GM12878 (cell line): ENCODE measurements around the gene CMC1. TPM values are rescaled to one million over a fixed set of nuclear protein-coding genes. Genes with fewer than 3 reads are reported as not detected.

ENCODE experiments used
- ATAC-seq: fragments of 200-7000 bp; cut with Tn5 transposase; 3 replicates; pipeline ENCODE4 v1.9.1; 2020; ENCODE audit warnings: mild to moderate bottlenecking, moderate library complexity
- BruUV-seq: library from RNA; stranded (reverse); fragments of 400-500 nt; replicated peaks from 2 replicates; lab custom pipeline; 2021; lab: Mats Ljungman, UMichigan
- CTCF ChIA-PET: fragments of 300-600 bp; sonication (Branson Sonifier 250); formaldehyde crosslinking; extraction: SDS; loops from one replicate; lab custom pipeline; 2021; ENCODE audit warnings: inconsistent platforms; lab: Yijun Ruan, JAX
- POLR2A ChIA-PET: fragments of 350-600 bp; formaldehyde crosslinking; extraction: SDS; loops from one replicate; lab custom pipeline; 2021; ENCODE audit warnings: inconsistent platforms; lab: Charles Lee
- RAD21 ChIA-PET: fragments of 300-600 bp; sonication (Branson Sonifier 250); formaldehyde crosslinking; loops from one replicate; lab custom pipeline; 2023; ENCODE audit warnings: antibody characterized with exemption; ENCODE audit not compliant: unreplicated experiment; lab: Charles Lee
- SMC1A ChIA-PET: fragments of 300-600 bp; sonication (Branson Sonifier 250); formaldehyde crosslinking; loops from one replicate; lab custom pipeline; 2023; ENCODE audit not compliant: unreplicated experiment, uncharacterized antibody; lab: Charles Lee
- DNase-seq: peaks from one replicate; pipeline ENCODE4 v3.0.0-alpha.2; 2011; ENCODE audit warnings: low read depth, low spot score
- FAIRE-seq: peaks from 3 replicates; lab custom pipeline; 2011; peaks lifted over from hg19 to GRCh38; lab: Jason Lieb, UNC
- H2AFZ ChIP-seq: 2 replicates; pipeline ENCODE4 v1.6.0; 2011; ENCODE audit warnings: low read depth, low read length, control low read depth; ENCODE audit not compliant: control insufficient read depth
- H3K27ac ChIP-seq: 2 replicates; pipeline ENCODE4 v1.5.1; 2011; ENCODE audit warnings: control low read depth; ENCODE audit not compliant: control insufficient read depth, insufficient read depth
- H3K27me3 ChIP-seq, 2 experiments: replicated peaks in 1 of 2; 2 replicates each; pipeline versions ENCODE4 v1.6.0 to v1.6.1; 2011; ENCODE audit warnings: low read length in 1 of 2; ENCODE audit not compliant: control insufficient read depth in 2 of 2, insufficient read depth in 2 of 2
- H3K36me3 ChIP-seq, 2 experiments: 2 replicates each; pipeline ENCODE4 v1.5.1; 2011; ENCODE audit warnings: low read length in 1 of 2; ENCODE audit not compliant: control insufficient read depth in 2 of 2, insufficient read depth in 2 of 2
- H3K4me1 ChIP-seq: 2 replicates; pipeline ENCODE4 v1.6.1; 2011; ENCODE audit warnings: mild to moderate bottlenecking, low read length, moderate library complexity, mixed read lengths; ENCODE audit not compliant: control insufficient read depth, insufficient read depth
- H3K4me2 ChIP-seq: 2 replicates; pipeline ENCODE4 v1.6.0; 2011; ENCODE audit warnings: control low read depth; ENCODE audit not compliant: control insufficient read depth, insufficient read depth
- H3K4me3 ChIP-seq: fragments of 200-600 bp; sonication (generic); 2 replicates; pipeline ENCODE4 v1.5.1; 2016
- H3K79me2 ChIP-seq: 2 replicates; pipeline ENCODE4 v1.6.0; 2011; ENCODE audit warnings: low read length; ENCODE audit not compliant: control insufficient read depth, insufficient read depth
- H3K9ac ChIP-seq: 2 replicates; pipeline ENCODE4 v1.8.0; 2011; ENCODE audit warnings: low read length, control low read depth, mixed read lengths; ENCODE audit not compliant: control insufficient read depth, insufficient read depth
- H3K9me3 ChIP-seq: replicated peaks from 3 replicates; pipeline ENCODE4 v1.5.1; 2011; ENCODE audit warnings: mild to moderate bottlenecking, low read length; ENCODE audit not compliant: control insufficient read depth, insufficient read depth
- H4K20me1 ChIP-seq: 2 replicates; pipeline ENCODE4 v1.6.0; 2011; ENCODE audit not compliant: control insufficient read depth, insufficient read depth
- CBX5 ChIP-seq: sonication (generic); IDR thresholded peaks from 2 replicates; pipeline ENCODE4 v1.6.1; 2016; ENCODE audit warnings: low read depth, moderate library complexity, mild to moderate bottlenecking, inconsistent platforms
- EZH2 ChIP-seq: IDR thresholded peaks from 2 replicates; pipeline ENCODE4 v1.6.1; 2012; ENCODE audit warnings: low read depth, mild to moderate bottlenecking, control low read depth, inconsistent platforms, low read length, borderline replicate concordance; ENCODE audit not compliant: control insufficient read depth
- IKZF2 ChIP-seq, 2 experiments: fragments of 450-650 bp; IDR thresholded peaks; 2 replicates each; pipeline ENCODE4 v1.6.1; 2017; ENCODE audit warnings: mild to moderate bottlenecking in 2 of 2, moderate library complexity in 2 of 2
- JUNB ChIP-seq: IDR thresholded peaks from 2 replicates; pipeline ENCODE4 v1.6.1; 2016; ENCODE audit warnings: antibody characterized with exemption, mild to moderate bottlenecking
- NBN ChIP-seq: fragments of 450-650 bp; IDR thresholded peaks from 2 replicates; pipeline ENCODE4 v1.6.1; 2016
- RAD21 ChIP-seq: IDR thresholded peaks from 2 replicates; pipeline ENCODE4 v1.6.1; 2011; ENCODE audit warnings: mild to moderate bottlenecking, low read depth, low read length, moderate library complexity; ENCODE audit not compliant: insufficient read depth
- SMAD1 ChIP-seq: fragments of 450-650 bp; IDR thresholded peaks from 2 replicates; pipeline ENCODE4 v1.6.1; 2018; ENCODE audit warnings: mild to moderate bottlenecking, low read depth; ENCODE audit not compliant: partially characterized antibody
- ZNF24 ChIP-seq: fragments of 450-650 bp; IDR thresholded peaks from 2 replicates; pipeline ENCODE4 v1.6.1; 2017; ENCODE audit warnings: antibody characterized with exemption, mild to moderate bottlenecking
- ZSCAN29 ChIP-seq: fragments of 450-650 bp; IDR thresholded peaks from 2 replicates; pipeline ENCODE4 v1.6.1; 2017; ENCODE audit warnings: mild to moderate bottlenecking, moderate library complexity
- whole genome bisulfite sequencing: methylation state at CpG from one replicate; pipeline ENCODE4 v1.1.6; 2016; ENCODE audit warnings: low lambda C conversion rate; ENCODE audit not compliant: insufficient replicate concordance, insufficient coverage; ENCODE audit errors: missing lambda C conversion rate; 5-methylcytosine and 5-hydroxymethylcytosine counted together
- in situ Hi-C: fragments of 300-500 bp; cut with MboI; formaldehyde crosslinking; loops from 9 replicates; pipeline ENCODE4 v1.14.3; 2018; ENCODE audit warnings: mixed read lengths
- intact Hi-C: fragments of 100-400 bp; cut with micrococcal nuclease; formaldehyde crosslinking; loops from one replicate; pipeline ENCODE4 v1.14.2; 2022; ENCODE audit not compliant: unreplicated experiment
- polyA plus RNA-seq, 11 experiments: library from polyadenylated mRNA; depleted of rRNA in 4 of 11; unstranded in 6 of 11; stranded (reverse) in 5 of 11; fragments of >200 nt; fragmentation: Nextera tagmentation in 4 of 11; fragmentation: Illumina TruSeq in 1 of 11; extraction: Ambion mirVana in 4 of 11; extraction: Trizol in 1 of 11; gene quantifications; 1 replicate in 1 of 11; 2 replicates in 10 of 11; pipeline versions ENCODE4 v1.2.1 to v1.2.3, GENCODE V29; 2011 to 2016; ENCODE audit warnings: inconsistent platforms in 2 of 11, missing spikeins in 2 of 11, low read depth in 1 of 11
- total RNA-seq, 4 experiments: library from RNA; depleted of rRNA in 3 of 4; stranded (reverse); fragments of >200 nt in 3 of 4; fragmentation: Illumina TruSeq in 1 of 4; extraction: Trizol in 1 of 4; gene quantifications; 2 replicates each; pipeline versions ENCODE4 v1.2.1 to v1.2.3, GENCODE V29; 2013 to 2021
- TF ChIP-seq, protein P1 (sequence below): IDR thresholded peaks from 2 replicates; pipeline ENCODE4 v1.6.1; 2012; ENCODE audit warnings: low read length, inconsistent platforms
- TF ChIP-seq, protein P2 (sequence below): fragments of 150-350 bp; IDR thresholded peaks from 2 replicates; pipeline ENCODE4 v1.6.1; 2016; ENCODE audit warnings: low read depth, low read length
- TF ChIP-seq, protein P3 (sequence below), 3 experiments: IDR thresholded peaks in 2 of 3; conservative IDR thresholded peaks in 1 of 3; 2 replicates each; pipeline ENCODE4 v1.5.1; 2011; ENCODE audit warnings: low read depth in 3 of 3, low read length in 3 of 3, mild to moderate bottlenecking in 3 of 3, control low read depth in 2 of 3, moderate library complexity in 2 of 3, inconsistent platforms in 1 of 3, mixed read lengths in 1 of 3; ENCODE audit not compliant: control insufficient read depth in 2 of 3, insufficient read depth in 1 of 3; ENCODE audit errors: extremely low read depth in 1 of 3

CMC1 gene
- total and polyA plus RNA-seq, 10 of the 15 experiments (the other 5 are each of a cell fraction or from before 2014, with no cell fraction given): 12.3 to 118 (median 29.3) TPM

GRCh38 chr3:28326458-28326926 is 85.1 kb downstream of the CMC1 start (continued):
- TF ChIP-seq IKZF2 (IDR thresholded peaks at IDR 0.05) (peak; percentile 86 to 89; a peak in 2 of 4 replicates), EZH2 (no peak)
- TF ChIP-seq, all 136 proteins: peak for 26

DNA sequence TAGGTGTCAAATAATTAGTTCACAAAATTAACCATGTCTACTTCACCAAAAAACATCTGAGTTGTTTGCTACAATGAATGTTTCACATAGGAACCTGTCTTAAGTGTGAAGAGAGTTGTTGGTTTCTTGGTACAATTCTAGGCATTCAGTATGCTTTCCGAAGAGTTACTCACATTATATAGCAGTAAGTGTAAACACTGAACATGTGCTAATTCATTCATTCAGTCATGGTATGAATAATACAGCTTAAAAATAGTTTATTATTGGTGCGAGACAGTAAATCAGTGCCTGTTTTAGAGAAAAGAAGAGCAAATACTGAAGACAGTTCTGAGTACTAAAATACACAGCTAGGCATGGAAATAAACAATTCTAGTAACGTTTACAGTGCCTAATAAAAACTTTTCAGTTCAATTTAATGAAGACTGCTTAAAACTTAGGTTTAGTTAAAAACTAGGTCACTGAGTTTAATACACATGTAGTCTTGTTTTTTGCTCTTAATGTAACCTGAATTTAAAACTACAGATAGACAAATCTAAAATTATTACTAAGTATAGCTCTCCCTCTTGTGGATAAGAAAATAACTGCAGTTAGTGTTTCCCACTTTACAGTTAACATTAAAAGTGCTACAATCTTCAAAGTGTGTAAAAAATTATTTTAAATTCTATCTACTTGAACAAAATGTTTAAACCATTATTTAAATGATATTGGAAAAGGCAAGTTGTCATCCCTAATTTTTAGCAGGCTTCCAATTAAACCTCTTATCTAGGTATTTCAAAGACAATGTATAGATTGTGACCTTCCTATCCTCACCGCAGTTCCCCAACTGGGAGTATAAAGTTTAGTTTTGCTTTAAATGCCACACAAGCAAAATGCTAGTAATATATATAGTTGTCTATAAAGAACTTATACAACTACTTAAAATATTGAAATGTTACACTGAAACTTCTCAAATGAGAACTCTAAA is 87.1 kb downstream of the CMC1 start:
- BruUV-seq: no TSS peak
- no peaks in the 10 kb centered on the region for H3K9me3 ChIP-seq
- FAIRE-seq (peak; percentile 52), DNase-seq (no peak), ATAC-seq (peak; percentile 32; the same call in 2 of the 3 replicates)
- POLR2A ChIA-PET: interaction anchor here (0.9 to 2.8 kb wide), 7 partner anchors 20 to 970 kb away, joined by 3 to 12 read pairs (median 3); partner anchors contain the start of genes AZI2, EOMES and ZCWPW2
- CTCF ChIA-PET: interaction anchor here (0.6 to 7.1 kb wide), 51 partner anchors 9 to 979 kb away, joined by 3 to 140 read pairs (median 5); partner anchors contain the start of genes AZI2, EOMES and ZCWPW2
- H3K9ac ChIP-seq: no peak overlapping the region
- RAD21 ChIA-PET: interaction anchor here (0.9 to 7.0 kb wide), 39 partner anchors 9 to 1194 kb away, joined by 3 to 186 read pairs (median 5); partner anchors contain the start of genes AZI2, CMC1, EOMES and ZCWPW2
- H2AFZ ChIP-seq: no peak overlapping the region
- SMC1A ChIA-PET: interaction anchor here (0.8 to 7.9 kb wide), 42 partner anchors 9 to 874 kb away, joined by 3 to 139 read pairs (median 6); partner anchors contain the start of genes AZI2, EOMES and ZCWPW2
- in situ Hi-C loops: loop anchor here (25.0 kb wide), 1 partner anchor 1191 kb away; no protein-coding TSS in a partner anchor
- H3K36me3 ChIP-seq: peaks cover 0 to 13% of the 10 kb centered on the region in 2 experiments; a peak in 3 of 4 replicates
- H3K4me1 ChIP-seq: no peaks in the 10 kb centered on the region
- no peaks in the 10 kb centered on the region for H3K27me3 ChIP-seq
- no peak overlapping the region for H3K4me3 ChIP-seq
- no peak overlapping the region for H3K27ac ChIP-seq
- no peaks in the 10 kb centered on the region for H4K20me1 ChIP-seq
- intact Hi-C loops: loop anchor here (1.0 to 5.0 kb wide), 2 partner anchors 316 to 616 kb away; no protein-coding TSS in a partner anchor
- H3K79me2 ChIP-seq: no peaks in the 10 kb centered on the region
- WGBS: 34% methylated on average over 4 of the region's 4 CpGs
- no peak overlapping the region for H3K4me2 ChIP-seq
- no peak for TF ChIP-seq SMAD1
- 0 out of 2 replicates have a peak, but pooled peaks have one; percentile 18 for TF ChIP-seq NBN
- TF ChIP-seq, protein P1, sequence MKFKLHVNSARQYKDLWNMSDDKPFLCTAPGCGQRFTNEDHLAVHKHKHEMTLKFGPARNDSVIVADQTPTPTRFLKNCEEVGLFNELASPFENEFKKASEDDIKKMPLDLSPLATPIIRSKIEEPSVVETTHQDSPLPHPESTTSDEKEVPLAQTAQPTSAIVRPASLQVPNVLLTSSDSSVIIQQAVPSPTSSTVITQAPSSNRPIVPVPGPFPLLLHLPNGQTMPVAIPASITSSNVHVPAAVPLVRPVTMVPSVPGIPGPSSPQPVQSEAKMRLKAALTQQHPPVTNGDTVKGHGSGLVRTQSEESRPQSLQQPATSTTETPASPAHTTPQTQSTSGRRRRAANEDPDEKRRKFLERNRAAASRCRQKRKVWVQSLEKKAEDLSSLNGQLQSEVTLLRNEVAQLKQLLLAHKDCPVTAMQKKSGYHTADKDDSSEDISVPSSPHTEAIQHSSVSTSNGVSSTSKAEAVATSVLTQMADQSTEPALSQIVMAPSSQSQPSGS: 0 out of 2 replicates have a peak, but pooled peaks have one; percentile 36
- no peak for TF ChIP-seq JUNB
- TF ChIP-seq, protein P2, sequence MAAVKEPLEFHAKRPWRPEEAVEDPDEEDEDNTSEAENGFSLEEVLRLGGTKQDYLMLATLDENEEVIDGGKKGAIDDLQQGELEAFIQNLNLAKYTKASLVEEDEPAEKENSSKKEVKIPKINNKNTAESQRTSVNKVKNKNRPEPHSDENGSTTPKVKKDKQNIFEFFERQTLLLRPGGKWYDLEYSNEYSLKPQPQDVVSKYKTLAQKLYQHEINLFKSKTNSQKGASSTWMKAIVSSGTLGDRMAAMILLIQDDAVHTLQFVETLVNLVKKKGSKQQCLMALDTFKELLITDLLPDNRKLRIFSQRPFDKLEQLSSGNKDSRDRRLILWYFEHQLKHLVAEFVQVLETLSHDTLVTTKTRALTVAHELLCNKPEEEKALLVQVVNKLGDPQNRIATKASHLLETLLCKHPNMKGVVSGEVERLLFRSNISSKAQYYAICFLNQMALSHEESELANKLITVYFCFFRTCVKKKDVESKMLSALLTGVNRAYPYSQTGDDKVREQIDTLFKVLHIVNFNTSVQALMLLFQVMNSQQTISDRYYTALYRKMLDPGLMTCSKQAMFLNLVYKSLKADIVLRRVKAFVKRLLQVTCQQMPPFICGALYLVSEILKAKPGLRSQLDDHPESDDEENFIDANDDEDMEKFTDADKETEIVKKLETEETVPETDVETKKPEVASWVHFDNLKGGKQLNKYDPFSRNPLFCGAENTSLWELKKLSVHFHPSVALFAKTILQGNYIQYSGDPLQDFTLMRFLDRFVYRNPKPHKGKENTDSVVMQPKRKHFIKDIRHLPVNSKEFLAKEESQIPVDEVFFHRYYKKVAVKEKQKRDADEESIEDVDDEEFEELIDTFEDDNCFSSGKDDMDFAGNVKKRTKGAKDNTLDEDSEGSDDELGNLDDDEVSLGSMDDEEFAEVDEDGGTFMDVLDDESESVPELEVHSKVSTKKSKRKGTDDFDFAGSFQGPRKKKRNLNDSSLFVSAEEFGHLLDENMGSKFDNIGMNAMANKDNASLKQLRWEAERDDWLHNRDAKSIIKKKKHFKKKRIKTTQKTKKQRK: no peak
- TF ChIP-seq, protein P3, sequence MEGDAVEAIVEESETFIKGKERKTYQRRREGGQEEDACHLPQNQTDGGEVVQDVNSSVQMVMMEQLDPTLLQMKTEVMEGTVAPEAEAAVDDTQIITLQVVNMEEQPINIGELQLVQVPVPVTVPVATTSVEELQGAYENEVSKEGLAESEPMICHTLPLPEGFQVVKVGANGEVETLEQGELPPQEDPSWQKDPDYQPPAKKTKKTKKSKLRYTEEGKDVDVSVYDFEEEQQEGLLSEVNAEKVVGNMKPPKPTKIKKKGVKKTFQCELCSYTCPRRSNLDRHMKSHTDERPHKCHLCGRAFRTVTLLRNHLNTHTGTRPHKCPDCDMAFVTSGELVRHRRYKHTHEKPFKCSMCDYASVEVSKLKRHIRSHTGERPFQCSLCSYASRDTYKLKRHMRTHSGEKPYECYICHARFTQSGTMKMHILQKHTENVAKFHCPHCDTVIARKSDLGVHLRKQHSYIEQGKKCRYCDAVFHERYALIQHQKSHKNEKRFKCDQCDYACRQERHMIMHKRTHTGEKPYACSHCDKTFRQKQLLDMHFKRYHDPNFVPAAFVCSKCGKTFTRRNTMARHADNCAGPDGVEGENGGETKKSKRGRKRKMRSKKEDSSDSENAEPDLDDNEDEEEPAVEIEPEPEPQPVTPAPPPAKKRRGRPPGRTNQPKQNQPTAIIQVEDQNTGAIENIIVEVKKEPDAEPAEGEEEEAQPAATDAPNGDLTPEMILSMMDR (IDR thresholded peaks at IDR 0.05 in 2 of 3, conservative IDR thresholded peaks at IDR 0.05 in 1 of 3; ENCODE audit: control insufficient read depth in 2 of 3, extremely low read depth in 1 of 3, insufficient read depth in 1 of 3, low read depth in 3 of 3, low read length in 3 of 3): peak in 2 of 3 experiments; percentile 28 to 60; a peak in 4 of 6 replicates
- TF ChIP-seq ZNF24: peak; percentile 93
- no peak for TF ChIP-seq ZSCAN29
- peak; percentile 49 for TF ChIP-seq RAD21
- TF ChIP-seq CBX5: no peak
